Measurements from ENCODE around the gene DENND1A.
"Not testable (repeated sequence)": the region's sequence is repeated elsewhere in the genome, so short reads cannot be mapped to it uniquely, and the experiment has no call there.

The DENND1A gene

DNA sequence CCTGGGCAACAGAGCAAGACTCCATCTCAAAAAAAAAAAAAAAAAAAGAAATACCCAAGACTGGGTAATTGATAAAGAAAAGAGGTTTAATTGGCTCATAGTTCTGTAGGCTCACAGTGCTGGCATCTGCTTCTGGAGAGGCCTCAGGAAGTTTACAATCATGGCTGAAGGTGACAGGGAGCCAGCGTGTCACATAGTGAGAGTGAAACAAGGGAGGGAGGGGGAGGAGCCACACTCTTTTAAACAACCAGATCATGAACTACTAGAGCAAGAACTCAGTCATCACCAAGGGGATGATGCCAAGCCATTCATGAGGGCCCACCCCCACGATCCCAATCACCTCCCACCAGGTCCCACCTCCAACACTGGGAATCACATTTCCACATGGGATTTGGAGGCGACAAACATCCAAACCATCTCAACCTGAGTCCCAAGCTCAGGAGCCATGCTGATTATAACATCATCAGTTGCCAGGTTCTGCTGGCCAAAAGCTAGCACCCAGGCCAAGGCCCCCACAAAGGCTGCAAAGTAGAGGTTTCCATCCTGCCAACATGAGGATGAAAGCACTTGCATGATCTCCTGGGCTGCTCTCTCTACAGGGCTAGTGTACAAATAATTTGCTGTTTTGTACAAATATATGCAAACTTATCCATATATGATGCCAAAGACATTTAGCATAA is 15.3 kb downstream of the DENND1A start:
- no peak for DNase-seq

- no peak for DNase-seq
These were observed 17.6 kb downstream of the DENND1A start for GRCh38 chr9:123912167-123912897.

GRCh38 chr9:123911024-123911423 is 18.9 kb downstream of the DENND1A start:
- DNase-seq: no peak

DNA sequence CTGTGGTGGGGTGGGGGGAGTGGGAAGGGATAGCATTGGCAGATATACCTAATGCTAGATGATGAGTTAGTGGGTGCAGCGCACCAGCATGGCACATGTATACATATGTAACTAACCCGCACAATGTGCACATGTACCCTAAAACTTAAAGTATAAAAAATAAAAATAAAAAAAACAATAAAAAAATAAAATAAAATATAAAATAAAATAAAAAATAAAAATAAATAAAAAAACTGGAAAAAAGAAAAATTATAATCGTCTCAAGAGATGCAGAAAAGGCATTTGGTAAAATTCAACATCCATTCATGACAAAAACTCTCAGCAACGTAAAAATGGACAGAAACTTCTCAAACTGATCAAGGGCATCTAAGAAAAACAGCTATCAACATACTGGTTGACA is 20.7 kb downstream of the DENND1A start:
- DNase-seq: not testable (repeated sequence)

DNA sequence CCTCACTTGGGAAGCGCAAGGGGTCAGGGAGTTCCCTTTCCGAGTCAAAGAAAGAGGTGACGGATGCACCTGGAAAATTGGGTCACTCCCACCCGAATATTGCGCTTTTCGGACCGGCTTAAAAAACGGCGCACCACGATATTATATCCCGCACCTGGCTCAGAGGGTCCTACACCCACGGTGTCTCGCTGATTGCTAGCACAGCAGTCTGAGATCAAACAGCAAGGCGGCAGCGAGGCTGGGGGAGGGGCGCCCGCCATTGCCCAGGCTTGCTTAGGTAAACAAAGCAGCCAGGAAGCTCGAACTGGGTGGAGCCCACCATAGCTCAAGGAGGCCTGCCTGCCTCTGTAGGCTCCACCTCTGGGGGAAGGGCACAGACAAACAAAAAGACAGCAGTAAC is 26.4 kb downstream of the DENND1A start:
- DNase-seq: not testable (repeated sequence)

DNA sequence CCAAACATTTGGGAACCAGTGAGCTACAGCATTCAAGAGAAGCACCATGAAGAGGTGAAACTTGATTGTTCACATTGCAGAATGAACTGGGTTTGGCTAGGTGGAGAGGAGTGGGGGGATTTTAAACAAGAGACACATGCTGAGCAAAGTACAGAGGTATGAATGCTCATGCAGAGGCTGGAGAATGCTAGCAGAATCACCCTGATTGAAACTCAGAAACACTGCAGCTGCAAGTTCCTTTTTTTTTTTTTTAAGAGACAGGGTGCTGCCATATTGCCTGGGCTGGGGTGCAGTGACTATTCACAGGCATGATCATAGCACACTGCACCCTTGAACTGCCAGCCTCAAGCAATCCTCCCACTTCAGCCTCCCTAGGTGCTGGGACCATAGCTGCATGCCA is 35.1 kb downstream of the DENND1A start:
- DNase-seq: no peak

- no peak for DNase-seq
These were observed 36.0 kb downstream of the DENND1A start for GRCh38 chr9:123893831-123894460.

GRCh38 chr9:123893115-123893514 is 36.8 kb downstream of the DENND1A start:
- DNase-seq: no peak

DNA sequence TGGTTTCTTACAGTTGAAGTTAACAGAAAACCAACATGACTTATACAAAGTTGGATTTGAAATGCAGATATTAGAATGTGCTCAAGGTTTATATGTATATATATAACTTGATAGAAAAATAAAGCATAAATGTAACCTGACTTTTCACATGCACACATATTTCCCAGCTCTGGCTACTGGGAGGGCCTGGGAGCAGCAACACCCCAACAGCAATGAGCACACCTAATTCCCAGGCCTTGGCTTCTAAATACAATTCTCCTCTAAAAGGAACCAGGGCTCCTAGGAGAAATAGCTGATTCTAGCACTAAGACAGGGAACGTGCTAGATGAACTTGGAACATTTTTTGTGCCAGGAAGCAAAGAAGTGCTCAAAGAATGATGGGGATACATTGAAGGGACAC is 42.1 kb downstream of the DENND1A start:
- no peak for DNase-seq

DNA sequence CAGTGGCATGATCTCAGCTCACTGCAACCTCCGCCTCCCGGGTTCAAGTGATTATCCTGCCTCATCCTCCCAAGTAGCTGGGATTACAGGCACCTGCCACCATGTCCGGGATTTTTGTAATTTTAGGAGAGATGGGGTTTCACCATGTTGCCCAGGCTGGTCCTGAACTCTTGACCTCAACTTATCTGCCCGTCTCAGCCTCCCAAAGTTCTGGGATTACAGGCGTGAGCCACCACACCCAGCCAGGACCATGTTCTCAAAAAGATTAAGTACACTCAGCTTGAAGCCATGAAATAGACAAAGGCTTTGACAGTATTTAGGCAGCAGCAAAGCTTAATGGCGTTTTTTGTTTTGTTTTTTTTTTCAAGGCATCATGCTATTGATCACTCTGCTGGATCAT is 44.1 kb downstream of the DENND1A start:
- not testable (repeated sequence) for DNase-seq

- DNase-seq: no peak
These were observed 46.3 kb downstream of the DENND1A start for GRCh38 chr9:123883634-123884033.

GRCh38 chr9:123881604-123882003 is 48.3 kb downstream of the DENND1A start:
- no peak for DNase-seq

DNA sequence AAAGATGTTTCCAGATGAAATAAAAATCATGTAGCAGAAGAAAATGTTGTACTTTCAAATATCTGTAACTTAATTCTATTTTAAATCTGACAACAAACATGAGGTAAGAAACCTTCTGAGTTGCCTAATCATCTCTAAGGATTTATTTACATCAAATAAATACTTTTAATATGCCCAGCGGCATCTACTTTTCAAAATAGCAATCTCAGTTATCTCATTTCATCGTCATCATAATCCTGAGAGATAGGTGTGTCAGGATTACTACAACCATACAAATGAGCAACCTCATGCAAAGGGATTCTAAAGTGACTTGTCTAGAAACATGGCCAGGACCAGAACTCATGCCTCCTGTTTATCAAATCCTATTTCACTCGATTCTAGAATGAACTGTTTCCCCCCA is 49.5 kb downstream of the DENND1A start:
- DNase-seq: no peak

GRCh38 chr9:123876750-123877149 is 53.2 kb downstream of the DENND1A start:
- no peak for DNase-seq

DNA sequence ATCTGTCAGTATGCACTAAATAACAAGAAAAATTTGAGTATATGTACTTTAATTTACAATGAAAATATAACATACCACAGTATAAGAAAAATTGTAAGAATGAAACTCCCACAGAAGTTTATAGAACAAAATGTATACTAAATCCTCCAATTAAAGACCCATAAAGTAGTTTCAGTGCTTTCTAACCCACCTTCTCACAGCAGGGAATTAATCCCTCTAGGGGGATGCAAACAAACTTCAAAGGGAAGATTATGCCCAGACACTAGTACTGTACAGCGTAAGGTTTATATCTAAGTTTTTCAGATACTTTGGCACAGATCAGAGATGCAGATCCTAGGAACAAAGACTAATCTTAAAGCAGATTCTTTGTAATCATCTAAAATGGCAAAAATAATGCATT is 57.2 kb downstream of the DENND1A start:
- no peak for DNase-seq

- DNase-seq: no peak
These were observed 58.1 kb downstream of the DENND1A start for GRCh38 chr9:123871781-123872180.

DNA sequence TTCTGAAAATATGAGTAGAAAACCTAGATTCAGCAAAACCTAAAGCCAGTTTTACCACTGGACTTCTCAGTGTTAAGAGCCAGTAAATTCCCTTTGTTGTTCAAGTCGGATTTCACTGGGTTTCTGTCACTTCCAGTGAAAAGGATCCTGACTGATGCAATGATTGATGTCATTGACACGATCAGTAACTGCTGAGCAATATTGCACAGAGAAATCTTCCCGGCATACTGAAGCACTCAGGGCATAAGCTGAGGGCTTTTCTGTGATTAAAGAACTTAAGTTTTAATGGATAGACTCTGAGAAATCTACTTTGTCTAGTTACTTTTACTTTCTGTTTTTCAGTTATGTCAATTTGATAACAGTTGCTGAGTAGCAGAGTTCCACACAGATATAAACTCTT is 61.9 kb downstream of the DENND1A start:
- no peak for DNase-seq

GRCh38 chr9:123867034-123867433 is 62.9 kb downstream of the DENND1A start:
- DNase-seq: no peak

DNA sequence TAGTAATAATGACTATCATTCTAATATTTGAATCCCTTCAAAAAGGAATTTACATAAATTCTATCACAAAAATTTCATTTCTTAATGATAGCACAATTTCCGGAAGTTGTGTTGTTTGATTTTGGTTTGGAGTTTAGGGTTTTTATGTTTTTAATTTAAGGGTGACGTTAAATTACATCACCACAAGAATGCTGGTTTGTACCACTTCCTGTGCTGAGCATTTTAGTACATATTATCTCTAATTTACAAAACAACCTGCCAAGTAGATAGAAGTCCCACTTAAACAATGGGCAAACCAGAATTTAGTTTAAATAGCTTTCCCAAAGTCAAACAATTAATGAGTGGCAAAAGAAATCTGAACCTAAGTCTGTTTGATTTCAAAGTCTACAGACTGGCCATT is 63.4 kb downstream of the DENND1A start:
- DNase-seq: no peak

DNA sequence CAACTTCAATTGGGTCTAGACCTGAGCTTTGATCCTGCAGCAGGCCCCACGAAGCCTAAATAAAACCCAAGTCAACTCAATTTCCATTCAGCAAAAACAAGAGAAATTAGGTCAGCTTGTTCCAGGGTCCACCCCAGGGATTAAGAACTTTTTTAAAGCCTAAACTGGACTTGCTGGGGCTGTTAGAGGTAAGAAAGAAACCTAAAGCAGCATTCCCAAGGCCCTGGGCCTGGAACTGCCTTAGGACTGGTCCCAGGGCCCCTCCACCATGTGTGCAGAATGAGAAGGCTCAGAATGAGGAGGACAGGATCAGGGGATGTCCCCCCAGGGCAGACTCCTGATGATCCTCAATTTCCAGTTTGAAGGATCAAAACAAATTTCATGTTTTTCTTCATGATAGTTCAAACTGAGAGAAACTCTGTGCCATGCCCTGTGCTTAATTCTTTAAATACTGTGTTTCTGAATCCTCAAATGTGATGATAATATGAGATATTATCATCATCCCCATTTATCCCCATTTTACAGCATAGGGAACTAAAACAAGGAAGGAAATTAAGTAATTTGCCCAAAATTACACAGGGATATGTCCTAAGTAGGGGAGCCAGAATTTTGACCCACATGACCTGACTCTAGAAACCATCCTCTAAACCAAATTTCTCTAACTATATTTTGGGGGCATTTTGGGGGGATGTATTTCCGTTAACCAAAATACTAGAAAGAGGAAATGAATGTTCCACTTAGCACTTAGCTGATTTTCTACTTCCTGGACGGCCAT is 64.5 kb downstream of the DENND1A start:
- DNase-seq: no peak

- DNase-seq: no peak
These were observed 65.7 kb downstream of the DENND1A start for GRCh38 chr9:123864251-123864650.

DNA sequence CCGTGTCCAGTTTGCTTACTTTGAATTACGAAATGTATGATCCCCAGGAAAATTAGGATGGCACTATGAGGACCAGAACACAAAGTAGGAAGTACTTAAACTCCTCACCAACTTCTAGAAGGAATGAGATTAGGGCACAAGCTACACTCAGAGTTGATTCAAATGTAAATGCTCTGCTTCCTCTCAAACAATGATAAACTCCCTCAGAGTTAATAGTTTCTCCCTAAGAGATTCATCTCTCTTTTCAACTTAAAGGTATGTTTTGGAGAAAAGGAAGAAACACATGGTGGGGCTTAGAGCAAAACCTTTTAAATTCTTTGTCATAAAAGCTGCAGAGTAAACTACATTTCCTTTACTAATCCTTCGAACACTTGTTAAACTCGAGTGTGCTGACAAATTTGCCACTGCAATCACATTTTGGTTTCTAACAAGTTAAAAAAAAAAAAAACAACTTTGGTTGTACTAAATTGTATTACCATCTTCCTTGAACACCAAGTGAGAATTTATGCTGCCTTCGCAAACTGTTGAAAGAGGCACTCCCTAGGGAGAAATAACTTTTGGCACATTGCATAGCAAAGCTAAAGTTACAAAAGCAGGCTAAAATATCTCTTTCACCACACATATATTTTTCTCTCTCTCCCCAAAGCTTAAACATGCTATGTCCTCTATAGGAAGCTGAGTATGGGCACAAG is 66.6 kb downstream of the DENND1A start:
- DNase-seq: no peak

DNA sequence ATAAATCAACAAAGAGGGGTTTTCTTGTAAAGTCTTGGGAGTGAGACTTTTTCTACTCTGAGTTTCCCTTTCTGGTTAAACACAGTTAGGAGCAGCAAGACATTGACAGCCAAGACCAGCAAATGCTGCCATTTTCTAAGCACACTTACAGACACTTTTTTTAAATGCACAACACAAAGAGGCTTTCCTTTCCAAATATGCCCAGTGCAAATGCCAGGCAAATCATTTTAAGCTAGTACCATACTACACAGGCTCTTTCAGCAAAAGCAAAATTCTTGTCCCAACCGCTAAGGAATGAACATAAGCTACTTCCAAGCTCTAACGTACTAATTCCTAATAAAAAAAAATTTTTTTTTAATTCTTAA is 68.2 kb downstream of the DENND1A start:
- DNase-seq: no peak

Measured in NCI-H1105 (cell line).